A549 (cell line): ENCODE results near the gene MAGEL2.

Experiments
- CTCF ChIP-seq: fragments of >200 bp; sonication (Bioruptor Twin); formaldehyde crosslinking; IDR thresholded peaks from 3 replicates; pipeline ENCODE4 v1.5.1; 2016
- EP300 ChIP-seq, 2 experiments: fragments of >200 bp; sonication (Bioruptor Twin); formaldehyde crosslinking; IDR thresholded peaks; 2 replicates in 1 of 2; 3 replicates in 1 of 2; pipeline ENCODE4 v1.6.1; 2016 to 2017
- NR3C1 ChIP-seq: fragments of >200 bp; sonication (Bioruptor Twin); formaldehyde crosslinking; IDR thresholded peaks from 3 replicates; pipeline ENCODE4 v1.6.1; 2017
- POLR2A ChIP-seq: IDR thresholded peaks from 2 replicates; pipeline ENCODE4 v1.6.1; 2012; ENCODE audit warnings: mild to moderate bottlenecking, low read length
- REST ChIP-seq: fragments of 200-600 bp; sonication (generic); IDR thresholded peaks from 2 replicates; pipeline ENCODE4 v1.6.1; 2016; ENCODE audit warnings: antibody characterized with exemption, mild to moderate bottlenecking, moderate library complexity
- USF2 ChIP-seq: fragments of 450-650 bp; IDR thresholded peaks from 2 replicates; pipeline ENCODE4 v1.6.1; 2014; ENCODE audit warnings: antibody characterized with exemption
- ZFP36 ChIP-seq: fragments of 450-650 bp; IDR thresholded peaks from 2 replicates; pipeline ENCODE4 v1.6.1; 2014; ENCODE audit warnings: borderline replicate concordance; ENCODE audit not compliant: partially characterized antibody

GRCh38 chr15:23690015-23690414 is 42.3 kb upstream of the MAGEL2 start:
- TF ChIP-seq ZFP36: no peak
- no peak for TF ChIP-seq CTCF
- TF ChIP-seq NR3C1: no peak
- TF ChIP-seq POLR2A: no peak
- no peak for TF ChIP-seq USF2
- no peak for TF ChIP-seq REST
- TF ChIP-seq EP300 (IDR thresholded peaks at IDR 0.05): no peak
